Neural cell (in vitro differentiated cells): ENCODE measurements around the gene SGF29.

Source experiments
- CTCF ChIP-seq: fragments of 450-650 bp; IDR thresholded peaks from 2 replicates; pipeline ENCODE4 v1.5.1; 2014; ENCODE audit warnings: antibody characterized with exemption, mild to moderate bottlenecking, moderate library complexity; ENCODE audit not compliant: poor library complexity, severe bottlenecking
- EZH2 ChIP-seq: fragments of 200-600, 300-800 bp; shearing (Covaris generic), sonication (generic); IDR thresholded peaks from 2 replicates; pipeline ENCODE4 v1.6.1; 2014; ENCODE audit warnings: antibody characterized with exemption, low read length, borderline replicate concordance, mild to moderate bottlenecking; ENCODE audit not compliant: insufficient read depth, poor library complexity, severe bottlenecking
- TF ChIP-seq, protein P1 (sequence below): IDR thresholded peaks from 2 replicates; pipeline ENCODE4 v1.6.1; 2012; ENCODE audit warnings: borderline replicate concordance

DNA sequence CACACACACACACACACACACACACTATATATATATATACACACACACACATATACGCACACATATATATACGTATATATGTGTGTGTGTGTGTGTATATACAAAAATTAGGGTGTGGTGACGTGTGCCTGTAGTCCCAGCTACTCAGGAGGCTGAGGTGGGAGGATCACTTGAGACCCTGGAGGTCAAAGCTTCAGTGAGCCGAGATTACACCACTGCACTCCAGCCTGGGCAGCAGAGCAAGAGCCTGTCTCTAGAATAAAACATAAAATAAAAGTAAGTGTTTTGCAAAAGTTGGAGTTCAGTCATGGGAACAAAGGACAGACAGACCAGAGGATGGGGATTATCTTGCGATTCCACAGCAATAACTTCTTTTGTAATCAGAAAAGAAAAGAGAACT is 25.7 kb upstream of the SGF29 start:
- TF ChIP-seq, protein P1, sequence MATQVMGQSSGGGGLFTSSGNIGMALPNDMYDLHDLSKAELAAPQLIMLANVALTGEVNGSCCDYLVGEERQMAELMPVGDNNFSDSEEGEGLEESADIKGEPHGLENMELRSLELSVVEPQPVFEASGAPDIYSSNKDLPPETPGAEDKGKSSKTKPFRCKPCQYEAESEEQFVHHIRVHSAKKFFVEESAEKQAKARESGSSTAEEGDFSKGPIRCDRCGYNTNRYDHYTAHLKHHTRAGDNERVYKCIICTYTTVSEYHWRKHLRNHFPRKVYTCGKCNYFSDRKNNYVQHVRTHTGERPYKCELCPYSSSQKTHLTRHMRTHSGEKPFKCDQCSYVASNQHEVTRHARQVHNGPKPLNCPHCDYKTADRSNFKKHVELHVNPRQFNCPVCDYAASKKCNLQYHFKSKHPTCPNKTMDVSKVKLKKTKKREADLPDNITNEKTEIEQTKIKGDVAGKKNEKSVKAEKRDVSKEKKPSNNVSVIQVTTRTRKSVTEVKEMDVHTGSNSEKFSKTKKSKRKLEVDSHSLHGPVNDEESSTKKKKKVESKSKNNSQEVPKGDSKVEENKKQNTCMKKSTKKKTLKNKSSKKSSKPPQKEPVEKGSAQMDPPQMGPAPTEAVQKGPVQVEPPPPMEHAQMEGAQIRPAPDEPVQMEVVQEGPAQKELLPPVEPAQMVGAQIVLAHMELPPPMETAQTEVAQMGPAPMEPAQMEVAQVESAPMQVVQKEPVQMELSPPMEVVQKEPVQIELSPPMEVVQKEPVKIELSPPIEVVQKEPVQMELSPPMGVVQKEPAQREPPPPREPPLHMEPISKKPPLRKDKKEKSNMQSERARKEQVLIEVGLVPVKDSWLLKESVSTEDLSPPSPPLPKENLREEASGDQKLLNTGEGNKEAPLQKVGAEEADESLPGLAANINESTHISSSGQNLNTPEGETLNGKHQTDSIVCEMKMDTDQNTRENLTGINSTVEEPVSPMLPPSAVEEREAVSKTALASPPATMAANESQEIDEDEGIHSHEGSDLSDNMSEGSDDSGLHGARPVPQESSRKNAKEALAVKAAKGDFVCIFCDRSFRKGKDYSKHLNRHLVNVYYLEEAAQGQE, result no peak
- no peak for TF ChIP-seq CTCF
- no peak for TF ChIP-seq EZH2
